ENCODE measurements around the gene IL4R. TPM values are rescaled to one million over a fixed set of nuclear protein-coding genes. Genes with fewer than 3 reads are reported as not detected.

IL4R gene
- total RNA-seq, 1 donor from 2014 or later, result 64.1 TPM

DNA sequence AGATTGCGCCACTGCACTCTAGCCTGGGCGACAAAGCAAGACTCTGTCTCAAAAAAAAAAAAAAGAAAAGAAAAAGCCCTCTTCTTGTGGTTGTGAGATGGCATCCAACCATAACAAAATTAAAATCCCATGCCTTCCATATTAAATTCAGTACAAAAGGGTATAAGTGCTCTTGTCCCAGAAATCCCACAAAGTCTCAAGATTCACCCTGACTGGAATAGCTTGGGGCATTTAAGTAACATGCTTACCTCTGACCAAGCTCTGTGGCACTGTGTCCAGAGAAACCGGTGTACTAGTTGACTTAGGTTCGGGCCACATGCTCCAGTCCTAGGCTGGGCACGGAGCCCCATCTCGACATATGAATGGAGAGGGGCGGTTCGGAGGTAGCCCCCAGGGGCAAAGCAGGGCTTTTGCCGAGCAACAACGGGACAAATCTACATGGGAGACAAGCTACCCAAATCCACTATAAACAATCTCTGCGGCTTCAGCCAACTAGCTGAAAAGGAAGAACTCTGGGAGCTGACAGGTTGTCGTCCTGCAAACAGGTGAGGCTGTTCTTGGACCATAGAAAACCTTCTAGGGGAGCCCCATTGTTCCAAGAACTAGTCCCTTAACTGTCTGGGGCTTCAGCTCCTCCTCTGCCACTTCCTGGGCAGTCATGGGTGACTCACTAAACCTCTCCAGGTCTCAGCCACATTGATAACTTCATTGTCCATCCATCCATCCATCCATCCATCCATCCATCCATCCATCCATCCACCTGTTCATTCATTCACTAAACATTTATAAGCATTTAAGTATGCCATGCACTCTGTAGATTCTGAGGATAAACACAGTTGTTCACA, 10.3 kb upstream of the IL4R start:
- intact Hi-C loops (cut with DNase I), result no loop called here
- no peaks in the 10 kb centered on the region for H3K9me3 ChIP-seq
- no peak overlapping the region for H3K27ac ChIP-seq
- no peaks in the 10 kb centered on the region for H3K36me3 ChIP-seq
- no peaks in the 10 kb centered on the region for H3K27me3 ChIP-seq
- TF ChIP-seq, protein P1, sequence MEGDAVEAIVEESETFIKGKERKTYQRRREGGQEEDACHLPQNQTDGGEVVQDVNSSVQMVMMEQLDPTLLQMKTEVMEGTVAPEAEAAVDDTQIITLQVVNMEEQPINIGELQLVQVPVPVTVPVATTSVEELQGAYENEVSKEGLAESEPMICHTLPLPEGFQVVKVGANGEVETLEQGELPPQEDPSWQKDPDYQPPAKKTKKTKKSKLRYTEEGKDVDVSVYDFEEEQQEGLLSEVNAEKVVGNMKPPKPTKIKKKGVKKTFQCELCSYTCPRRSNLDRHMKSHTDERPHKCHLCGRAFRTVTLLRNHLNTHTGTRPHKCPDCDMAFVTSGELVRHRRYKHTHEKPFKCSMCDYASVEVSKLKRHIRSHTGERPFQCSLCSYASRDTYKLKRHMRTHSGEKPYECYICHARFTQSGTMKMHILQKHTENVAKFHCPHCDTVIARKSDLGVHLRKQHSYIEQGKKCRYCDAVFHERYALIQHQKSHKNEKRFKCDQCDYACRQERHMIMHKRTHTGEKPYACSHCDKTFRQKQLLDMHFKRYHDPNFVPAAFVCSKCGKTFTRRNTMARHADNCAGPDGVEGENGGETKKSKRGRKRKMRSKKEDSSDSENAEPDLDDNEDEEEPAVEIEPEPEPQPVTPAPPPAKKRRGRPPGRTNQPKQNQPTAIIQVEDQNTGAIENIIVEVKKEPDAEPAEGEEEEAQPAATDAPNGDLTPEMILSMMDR (IDR thresholded peaks at IDR 0.05), result no peak
- TF ChIP-seq POLR2A (IDR thresholded peaks at IDR 0.05) (no peak), POLR2AphosphoS5 (IDR thresholded peaks at IDR 0.05; ENCODE audit: insufficient read depth in 1 of 2, low read depth in 1 of 2) (no peak)
- no peak overlapping the region for H3K4me3 ChIP-seq
- no peak for DNase-seq (ENCODE audit: extremely low spot score in 2 of 2)
- no peaks in the 10 kb centered on the region for H3K4me1 ChIP-seq

DNA sequence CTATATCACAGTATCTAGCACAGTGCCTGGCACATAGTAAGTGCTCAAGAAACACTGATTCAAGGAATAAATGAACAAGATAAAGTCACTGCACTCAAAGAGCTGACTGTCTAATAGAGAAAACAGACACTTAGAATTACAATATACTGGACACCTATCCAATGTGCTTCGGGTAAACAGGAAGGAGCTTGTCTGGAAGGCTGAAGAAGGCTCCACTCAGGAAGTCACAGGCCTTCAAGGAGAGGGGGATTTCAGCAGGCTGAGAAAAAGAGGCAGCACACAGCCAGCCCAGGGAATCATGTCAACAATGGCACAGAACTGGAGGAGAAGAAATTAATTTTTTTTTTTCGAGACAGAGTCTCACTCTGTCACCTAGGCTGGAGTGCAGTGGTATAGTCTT, 9.7 kb upstream of the IL4R start:
- DNase-seq (ENCODE audit: extremely low spot score in 2 of 2), result no peak

DNA sequence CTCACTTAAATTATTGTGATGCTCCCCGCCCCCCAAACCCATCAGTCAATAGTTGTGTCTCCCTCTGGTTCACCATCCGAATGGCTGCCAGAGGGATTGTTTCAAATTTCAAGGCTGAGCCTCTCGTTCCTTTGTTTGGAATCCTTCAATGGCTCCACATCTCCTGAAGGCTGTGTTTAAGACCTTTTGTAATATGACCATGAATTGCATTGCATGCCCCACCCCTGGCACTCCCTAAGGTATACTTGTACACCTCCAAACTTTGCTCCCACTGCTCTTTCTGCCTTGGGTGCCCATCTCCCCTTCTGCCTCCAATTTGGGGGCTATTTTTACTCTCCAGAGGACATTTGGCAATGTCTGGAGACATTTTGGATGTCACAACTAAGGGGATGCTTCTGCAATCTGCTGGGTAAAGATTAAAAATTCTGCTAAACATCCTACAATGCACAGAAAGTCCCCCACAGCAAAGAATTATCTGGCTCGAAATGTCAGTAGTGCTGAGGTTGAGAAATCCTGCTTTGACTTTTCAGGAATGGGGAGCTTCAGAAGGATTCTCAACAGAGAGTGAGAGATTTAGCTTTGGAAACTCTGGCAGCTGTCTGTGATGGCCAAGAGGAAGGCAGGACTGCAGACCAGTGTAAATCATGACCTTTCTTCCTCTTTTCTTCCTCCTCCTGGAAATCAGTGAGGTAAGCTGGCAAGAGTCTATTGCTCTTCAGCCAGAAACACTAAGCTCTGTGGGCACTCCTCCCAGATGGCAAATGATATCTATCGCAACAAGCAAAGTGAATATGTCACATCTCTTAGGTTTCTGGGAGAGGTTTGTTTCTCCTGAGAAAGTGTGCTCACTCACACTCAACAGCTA, 8.7 kb upstream of the IL4R start:
- no peak for DNase-seq (ENCODE audit: extremely low spot score in 2 of 2)
- H3K4me1 ChIP-seq, result no peaks in the 10 kb centered on the region
- H3K27me3 ChIP-seq, result no peaks in the 10 kb centered on the region
- intact Hi-C loops (cut with DNase I), result no loop called here
- H3K4me3 ChIP-seq, result no peak overlapping the region
- no peaks in the 10 kb centered on the region for H3K36me3 ChIP-seq
- no peaks in the 10 kb centered on the region for H3K9me3 ChIP-seq
- H3K27ac ChIP-seq, result no peak overlapping the region
- TF ChIP-seq, protein P1 (IDR thresholded peaks at IDR 0.05), result no peak
- TF ChIP-seq POLR2A (IDR thresholded peaks at IDR 0.05) (no peak), POLR2AphosphoS5 (IDR thresholded peaks at IDR 0.05; ENCODE audit: insufficient read depth in 1 of 2, low read depth in 1 of 2) (no peak)

More for the DNA sequence above, 9.7 kb upstream of the IL4R start:
- Histone ChIP-seq H3K9me3 (no peaks in the 10 kb centered on the region), H3K27me3 (no peaks in the 10 kb centered on the region), H3K4me1 (no peaks in the 10 kb centered on the region), H3K4me3 (no peak overlapping the region), H3K27ac (no peak overlapping the region), H3K36me3 (no peaks in the 10 kb centered on the region)
- intact Hi-C loops (cut with DNase I), result no loop called here
- TF ChIP-seq, protein P1 (IDR thresholded peaks at IDR 0.05), result no peak
- TF ChIP-seq POLR2AphosphoS5 (IDR thresholded peaks at IDR 0.05; ENCODE audit: insufficient read depth in 1 of 2, low read depth in 1 of 2), result no peak
- no peak for TF ChIP-seq POLR2A (IDR thresholded peaks at IDR 0.05)

DNA sequence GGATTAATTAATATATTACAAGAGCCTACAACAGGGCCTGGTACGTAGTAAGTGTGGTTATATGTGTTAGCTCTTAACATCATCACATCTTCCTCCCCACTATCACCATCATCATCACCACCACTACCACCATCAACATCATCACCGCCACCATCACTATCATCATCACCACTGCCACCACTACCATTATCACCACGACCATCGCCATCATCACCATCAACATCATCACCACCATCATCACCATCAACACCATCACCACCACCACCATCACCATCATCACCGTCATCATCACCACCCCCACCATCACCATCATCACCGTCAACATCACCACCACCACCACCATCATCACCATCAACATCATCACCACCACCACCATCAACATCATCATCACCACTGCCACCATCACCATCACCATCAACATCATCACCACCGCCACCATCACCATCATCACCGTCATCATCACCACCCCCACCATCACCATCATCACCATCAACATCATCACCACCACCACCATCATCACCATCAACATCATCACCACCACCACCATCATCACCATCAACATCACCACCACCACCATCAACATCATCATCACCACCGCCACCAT, 7.8 kb upstream of the IL4R start:
- DNase-seq (ENCODE audit: extremely low spot score in 2 of 2), result no peak
- Histone ChIP-seq H3K27ac (no peak overlapping the region), H3K9me3 (no peaks in the 10 kb centered on the region), H3K36me3 (no peaks in the 10 kb centered on the region), H3K4me3 (no peak overlapping the region), H3K4me1 (no peaks in the 10 kb centered on the region), H3K27me3 (no peaks in the 10 kb centered on the region)
- TF ChIP-seq, protein P1 (IDR thresholded peaks at IDR 0.05), result no peak
- TF ChIP-seq POLR2A (IDR thresholded peaks at IDR 0.05) (no peak), POLR2AphosphoS5 (IDR thresholded peaks at IDR 0.05; ENCODE audit: insufficient read depth in 1 of 2, low read depth in 1 of 2) (no peak)
- intact Hi-C loops (cut with DNase I), result no loop called here
